22Rv1 (cell line): ENCODE measurements around the gene GABRG3.

Experiments
- CTCF ChIP-seq: fragments of 450-650 bp; IDR thresholded peaks from 2 replicates; pipeline ENCODE4 v1.5.1; 2017; ENCODE audit warnings: mild to moderate bottlenecking
- ZFX ChIP-seq: fragments of 450-650 bp; IDR thresholded peaks from 2 replicates; pipeline ENCODE4 v1.6.1; 2017; ENCODE audit warnings: antibody characterized with exemption, borderline replicate concordance

GRCh38 chr15:27241943-27242342 lies 271.0 kb downstream of the GABRG3 start:
- no peak for TF ChIP-seq CTCF
- TF ChIP-seq ZFX: no peak
